ENCODE data around the gene DLL4. TPM values are rescaled to one million over a fixed set of nuclear protein-coding genes. Genes with fewer than 3 reads are reported as not detected.

DLL4 gene
- total and polyA plus RNA-seq, 2 experiments from 2014 or later, result not detected

DNA sequence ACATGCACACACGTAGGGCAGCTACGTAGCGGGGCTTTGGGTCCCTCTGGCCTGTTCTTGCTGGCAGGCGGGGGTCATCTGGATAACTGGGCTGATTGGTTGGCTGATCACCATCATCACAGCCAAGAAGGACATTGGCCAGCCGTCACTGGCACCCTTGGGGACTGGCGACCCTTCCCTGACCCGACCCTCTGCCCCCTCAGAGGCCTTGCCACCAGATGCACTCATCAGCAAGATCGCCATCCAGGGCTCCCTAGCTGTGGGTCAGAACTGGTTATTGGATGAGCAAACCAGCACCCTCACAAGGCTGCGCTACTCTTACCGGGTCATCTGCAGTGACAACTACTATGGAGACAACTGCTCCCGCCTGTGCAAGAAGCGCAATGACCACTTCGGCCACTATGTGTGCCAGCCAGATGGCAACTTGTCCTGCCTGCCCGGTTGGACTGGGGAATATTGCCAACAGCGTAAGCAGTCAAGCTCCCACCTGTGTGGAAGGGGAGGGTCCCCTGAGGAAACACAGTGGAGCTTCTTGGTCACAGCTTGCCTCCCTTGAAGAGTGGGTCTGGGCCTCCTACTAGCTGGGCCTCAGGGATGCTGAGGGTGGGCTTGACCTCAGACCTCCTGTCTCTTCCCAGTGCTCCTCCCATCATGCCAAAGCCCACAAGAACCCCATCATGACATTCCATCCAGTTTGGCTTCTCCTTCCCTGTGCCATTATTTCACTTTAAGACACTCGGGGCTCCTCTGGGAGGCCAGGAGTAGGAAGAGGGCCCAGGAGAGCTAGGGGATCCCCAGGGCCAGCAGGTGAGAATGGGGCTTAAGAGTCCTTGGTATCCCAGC, 2.4 kb downstream of the DLL4 start:
- Histone ChIP-seq H2AFZ (no peak overlapping the region), H3K4me1 (ENCODE audit: insufficient read depth) (peaks cover 15% of the 10 kb centered on the region), H3K4me3 (no peak overlapping the region), H3K36me3 (ENCODE audit: low read depth) (no peaks in the 10 kb centered on the region), H3K27ac (no peak overlapping the region), H4K20me1 (ENCODE audit: insufficient read depth) (no peaks in the 10 kb centered on the region), H3K27me3 (replicated peaks; ENCODE audit: insufficient read depth) (peaks cover 45% of the 10 kb centered on the region), H3K9me2 (ENCODE audit: insufficient read depth) (no peaks in the 10 kb centered on the region), H3K9me3 (ENCODE audit: low read depth) (no peaks in the 10 kb centered on the region), H3K79me2 (ENCODE audit: insufficient read depth) (no peaks in the 10 kb centered on the region), H3K4me2 (ENCODE audit: unreplicated experiment) (no peak overlapping the region), H3F3A (ENCODE audit: insufficient read depth) (no peaks in the 10 kb centered on the region), H3K9ac (no peak overlapping the region)
- no peak for DNase-seq
- 76% methylated on average over 15 to 16 of the region's 16 CpGs for WGBS, 2 experiments (ENCODE audit: low coverage in 1 of 2, low lambda C conversion rate in 2 of 2, missing lambda C conversion rate in 2 of 2)
- TF ChIP-seq EZH2 (IDR thresholded peaks at IDR 0.05; ENCODE audit: insufficient read depth, poor library complexity, severe bottlenecking) (no peak), EZH2phosphoT487 (IDR thresholded peaks at IDR 0.05; ENCODE audit: insufficient read depth, low read depth) (no peak)
- in situ Hi-C loops (cut with MboI), result no loop called here

GRCh38 chr15:40932156-40932555, 3.0 kb downstream of the DLL4 start:
- Histone ChIP-seq H3K9me2 (ENCODE audit: insufficient read depth) (no peaks in the 10 kb centered on the region), H4K20me1 (ENCODE audit: insufficient read depth) (no peaks in the 10 kb centered on the region), H3K4me2 (ENCODE audit: unreplicated experiment) (no peak overlapping the region), H3K9ac (no peak overlapping the region), H3K79me2 (ENCODE audit: insufficient read depth) (no peaks in the 10 kb centered on the region), H3K4me1 (ENCODE audit: insufficient read depth) (peaks cover 15% of the 10 kb centered on the region), H3K27me3 (replicated peaks; ENCODE audit: insufficient read depth) (peaks cover 40% of the 10 kb centered on the region), H3K9me3 (ENCODE audit: low read depth) (no peaks in the 10 kb centered on the region), H3K4me3 (no peak overlapping the region), H3K27ac (no peak overlapping the region), H3K36me3 (ENCODE audit: low read depth) (no peaks in the 10 kb centered on the region), H2AFZ (no peak overlapping the region), H3F3A (ENCODE audit: insufficient read depth) (no peaks in the 10 kb centered on the region)
- WGBS, 2 experiments (ENCODE audit: low coverage in 1 of 2, low lambda C conversion rate in 2 of 2, missing lambda C conversion rate in 2 of 2), result 81 to 85% methylated on average over 8 of the region's 8 CpGs
- no peak for DNase-seq
- in situ Hi-C loops (cut with MboI), result no loop called here
- TF ChIP-seq EZH2 (IDR thresholded peaks at IDR 0.05; ENCODE audit: insufficient read depth, poor library complexity, severe bottlenecking) (no peak), EZH2phosphoT487 (IDR thresholded peaks at IDR 0.05; ENCODE audit: insufficient read depth, low read depth) (no peak)

DNA sequence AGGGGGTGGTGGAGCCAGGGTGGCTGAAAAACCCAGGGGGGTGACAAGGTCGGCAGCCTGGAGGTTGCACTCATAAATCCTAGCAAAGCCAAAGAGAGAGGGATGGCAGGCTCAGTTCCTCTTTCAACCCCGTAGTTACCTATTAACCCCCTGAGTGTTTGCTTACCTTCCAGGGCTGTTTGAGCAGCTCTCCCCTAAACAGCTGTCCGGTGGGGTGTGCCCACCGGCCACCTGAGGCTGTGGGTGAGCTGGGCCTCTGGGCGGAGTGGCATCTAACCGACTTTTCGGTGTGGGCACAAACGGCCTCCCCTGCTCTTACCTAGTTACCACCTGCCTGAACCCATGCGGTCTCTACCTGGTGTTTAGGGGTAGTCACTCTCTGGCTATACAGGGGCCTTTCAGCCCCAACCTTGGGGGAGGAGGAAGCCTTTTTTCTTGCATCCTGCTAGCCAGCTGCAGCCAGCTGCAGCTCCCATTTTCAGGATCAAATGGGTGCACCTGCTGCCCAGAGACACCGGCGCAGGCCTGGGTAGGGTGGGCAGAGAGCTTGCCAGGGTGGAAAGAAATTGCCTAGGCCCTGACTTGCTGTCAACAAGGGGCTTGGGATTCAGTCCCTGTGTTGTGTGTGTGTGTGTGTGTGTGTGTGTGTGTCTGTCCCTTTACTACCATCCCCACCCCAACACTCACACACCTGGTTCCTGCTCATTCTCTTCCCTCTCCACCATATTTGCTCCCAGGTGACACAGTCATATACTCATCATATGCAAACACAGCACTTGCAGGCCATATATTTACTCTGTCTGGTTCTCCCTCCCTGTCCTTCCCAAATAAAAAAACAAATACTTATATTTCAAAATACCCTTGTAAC, 3.7 kb downstream of the DLL4 start:
- Histone ChIP-seq H3K27me3 (replicated peaks; ENCODE audit: insufficient read depth) (peaks cover 33% of the 10 kb centered on the region), H3K4me1 (ENCODE audit: insufficient read depth) (peaks cover 14% of the 10 kb centered on the region), H3K4me3 (no peak overlapping the region), H4K20me1 (ENCODE audit: insufficient read depth) (no peaks in the 10 kb centered on the region), H3K79me2 (ENCODE audit: insufficient read depth) (no peaks in the 10 kb centered on the region), H3K9ac (no peak overlapping the region), H3K9me3 (ENCODE audit: low read depth) (no peaks in the 10 kb centered on the region), H2AFZ (no peak overlapping the region), H3K36me3 (ENCODE audit: low read depth) (no peaks in the 10 kb centered on the region), H3F3A (ENCODE audit: insufficient read depth) (no peaks in the 10 kb centered on the region), H3K9me2 (ENCODE audit: insufficient read depth) (no peaks in the 10 kb centered on the region), H3K27ac (no peak overlapping the region), H3K4me2 (ENCODE audit: unreplicated experiment) (no peak overlapping the region)
- WGBS, 2 experiments (ENCODE audit: low coverage in 1 of 2, low lambda C conversion rate in 2 of 2, missing lambda C conversion rate in 2 of 2), result 72 to 73% methylated on average over 10 to 11 of the region's 11 CpGs
- TF ChIP-seq EZH2phosphoT487 (IDR thresholded peaks at IDR 0.05; ENCODE audit: insufficient read depth, low read depth) (no peak), EZH2 (IDR thresholded peaks at IDR 0.05; ENCODE audit: insufficient read depth, poor library complexity, severe bottlenecking) (no peak)
- no peak for DNase-seq
- in situ Hi-C loops (cut with MboI), result no loop called here

DNA sequence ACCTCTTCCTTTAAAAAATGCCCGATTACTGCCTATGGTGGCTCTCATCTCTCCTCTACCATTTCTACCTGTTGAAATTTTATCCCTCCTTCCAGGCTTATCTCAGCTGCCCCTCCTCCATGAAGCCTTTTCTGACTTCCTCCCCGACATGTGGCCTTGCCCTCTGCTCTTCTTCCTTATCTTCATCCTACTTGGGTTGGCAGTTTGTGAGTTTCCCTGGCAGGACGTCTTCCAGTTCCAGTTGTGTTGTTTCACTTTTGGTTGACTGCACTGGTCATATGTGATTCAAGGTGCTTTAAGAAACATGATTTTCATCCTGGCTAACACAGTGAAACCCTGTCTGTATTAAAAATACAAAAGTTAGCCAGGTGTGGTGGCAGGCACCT, 4.4 kb downstream of the DLL4 start:
- peaks cover 26% of the 10 kb centered on the region for H3K27me3 ChIP-seq (replicated peaks; ENCODE audit: insufficient read depth)

More for the DNA sequence above, 4.4 kb downstream of the DLL4 start:
- no peaks in the 10 kb centered on the region for H3K9me3 ChIP-seq (ENCODE audit: low read depth)
- H3K4me1 ChIP-seq (ENCODE audit: insufficient read depth), result peaks cover 9% of the 10 kb centered on the region
- H2AFZ ChIP-seq, result no peak overlapping the region
- DNase-seq, result no peak
- no peaks in the 10 kb centered on the region for H4K20me1 ChIP-seq (ENCODE audit: insufficient read depth)
- in situ Hi-C loops (cut with MboI), result no loop called here
- TF ChIP-seq EZH2phosphoT487 (IDR thresholded peaks at IDR 0.05; ENCODE audit: insufficient read depth, low read depth), result no peak
- no peak for TF ChIP-seq EZH2 (IDR thresholded peaks at IDR 0.05; ENCODE audit: insufficient read depth, poor library complexity, severe bottlenecking)
- H3F3A ChIP-seq (ENCODE audit: insufficient read depth), result no peaks in the 10 kb centered on the region
- no peak overlapping the region for H3K4me2 ChIP-seq (ENCODE audit: unreplicated experiment)
- H3K79me2 ChIP-seq (ENCODE audit: insufficient read depth), result no peaks in the 10 kb centered on the region
- H3K9me2 ChIP-seq (ENCODE audit: insufficient read depth), result no peaks in the 10 kb centered on the region
- H3K27ac ChIP-seq, result no peak overlapping the region
- H3K9ac ChIP-seq, result no peak overlapping the region
- no peak overlapping the region for H3K4me3 ChIP-seq
- no peaks in the 10 kb centered on the region for H3K36me3 ChIP-seq (ENCODE audit: low read depth)
- WGBS, 2 experiments (ENCODE audit: low coverage in 1 of 2, low lambda C conversion rate in 2 of 2, missing lambda C conversion rate in 2 of 2), result 70 to 73% methylated on average over 3 of the region's 3 CpGs

All from GM23248 (cell line).